ENCODE results near the gene OLFML2A.

OLFML2A gene

DNA sequence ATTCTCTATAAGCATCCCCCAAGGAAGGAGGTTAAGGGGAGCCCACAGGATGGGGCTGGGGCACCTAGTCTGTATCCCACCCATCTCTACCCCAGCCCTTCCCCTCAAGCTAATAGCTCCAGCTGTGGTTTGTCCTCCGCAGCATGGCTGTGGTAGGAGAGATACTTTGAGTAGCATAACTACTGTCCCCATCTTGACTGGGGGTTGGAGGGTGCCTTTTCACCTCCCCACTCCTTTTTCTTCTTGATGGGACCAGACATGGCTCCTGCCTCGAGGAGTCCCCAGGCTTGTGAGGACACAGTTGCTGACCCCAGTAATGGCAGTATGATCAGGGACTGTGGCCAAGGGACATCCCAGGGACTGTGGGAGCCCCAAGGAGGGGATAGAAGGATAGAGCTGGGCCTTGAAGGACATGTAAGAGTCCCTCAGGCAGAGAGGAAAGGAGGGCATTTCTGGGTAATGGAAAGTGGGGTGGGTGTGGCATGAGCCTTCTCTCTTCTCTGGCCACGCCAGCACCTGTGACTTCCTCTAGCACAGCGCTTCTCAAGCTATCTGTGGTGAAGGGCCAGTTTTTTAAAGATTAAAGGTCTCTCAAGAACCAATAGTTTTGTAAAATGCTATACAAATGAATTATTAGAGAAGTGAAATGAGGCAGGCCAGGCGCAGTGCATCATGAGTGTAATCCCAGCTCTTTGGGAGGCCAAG is 14.0 kb downstream of the OLFML2A start:
- no peak overlapping the region for H2AFZ ChIP-seq (ENCODE audit: low read length)
- H3K79me2 ChIP-seq (ENCODE audit: insufficient read depth, low read length), result no peaks in the 10 kb centered on the region
- no peak overlapping the region for H3K4me2 ChIP-seq (ENCODE audit: low read length)
- H3K9me2 ChIP-seq (ENCODE audit: low read depth, low read length), result no peaks in the 10 kb centered on the region
- no peaks in the 10 kb centered on the region for H3K27me3 ChIP-seq (ENCODE audit: insufficient read depth, low read length)
- H3K4me1 ChIP-seq (ENCODE audit: insufficient read depth, low read length, severe bottlenecking), result peaks cover 7% of the 10 kb centered on the region
- TF ChIP-seq EZH2 (IDR thresholded peaks at IDR 0.05; ENCODE audit: borderline replicate concordance, low read length), result no peak
- TF ChIP-seq, protein P1, sequence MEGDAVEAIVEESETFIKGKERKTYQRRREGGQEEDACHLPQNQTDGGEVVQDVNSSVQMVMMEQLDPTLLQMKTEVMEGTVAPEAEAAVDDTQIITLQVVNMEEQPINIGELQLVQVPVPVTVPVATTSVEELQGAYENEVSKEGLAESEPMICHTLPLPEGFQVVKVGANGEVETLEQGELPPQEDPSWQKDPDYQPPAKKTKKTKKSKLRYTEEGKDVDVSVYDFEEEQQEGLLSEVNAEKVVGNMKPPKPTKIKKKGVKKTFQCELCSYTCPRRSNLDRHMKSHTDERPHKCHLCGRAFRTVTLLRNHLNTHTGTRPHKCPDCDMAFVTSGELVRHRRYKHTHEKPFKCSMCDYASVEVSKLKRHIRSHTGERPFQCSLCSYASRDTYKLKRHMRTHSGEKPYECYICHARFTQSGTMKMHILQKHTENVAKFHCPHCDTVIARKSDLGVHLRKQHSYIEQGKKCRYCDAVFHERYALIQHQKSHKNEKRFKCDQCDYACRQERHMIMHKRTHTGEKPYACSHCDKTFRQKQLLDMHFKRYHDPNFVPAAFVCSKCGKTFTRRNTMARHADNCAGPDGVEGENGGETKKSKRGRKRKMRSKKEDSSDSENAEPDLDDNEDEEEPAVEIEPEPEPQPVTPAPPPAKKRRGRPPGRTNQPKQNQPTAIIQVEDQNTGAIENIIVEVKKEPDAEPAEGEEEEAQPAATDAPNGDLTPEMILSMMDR (IDR thresholded peaks at IDR 0.05; ENCODE audit: low read length), result no peak
- H3K36me3 ChIP-seq (ENCODE audit: insufficient read depth, low read length), result no peaks in the 10 kb centered on the region
- H3F3A ChIP-seq (ENCODE audit: insufficient read depth, low read length), result no peaks in the 10 kb centered on the region
- H3K27ac ChIP-seq (ENCODE audit: low read depth, low read length, poor library complexity, severe bottlenecking), result no peak overlapping the region
- H4K20me1 ChIP-seq (ENCODE audit: insufficient read depth, low read length), result no peaks in the 10 kb centered on the region
- H3K9ac ChIP-seq (ENCODE audit: low read length), result no peak overlapping the region
- no peaks in the 10 kb centered on the region for H3K9me3 ChIP-seq (ENCODE audit: low read length)
- no peak overlapping the region for H3K4me3 ChIP-seq (ENCODE audit: low read depth, low read length, poor library complexity, severe bottlenecking)

DNA sequence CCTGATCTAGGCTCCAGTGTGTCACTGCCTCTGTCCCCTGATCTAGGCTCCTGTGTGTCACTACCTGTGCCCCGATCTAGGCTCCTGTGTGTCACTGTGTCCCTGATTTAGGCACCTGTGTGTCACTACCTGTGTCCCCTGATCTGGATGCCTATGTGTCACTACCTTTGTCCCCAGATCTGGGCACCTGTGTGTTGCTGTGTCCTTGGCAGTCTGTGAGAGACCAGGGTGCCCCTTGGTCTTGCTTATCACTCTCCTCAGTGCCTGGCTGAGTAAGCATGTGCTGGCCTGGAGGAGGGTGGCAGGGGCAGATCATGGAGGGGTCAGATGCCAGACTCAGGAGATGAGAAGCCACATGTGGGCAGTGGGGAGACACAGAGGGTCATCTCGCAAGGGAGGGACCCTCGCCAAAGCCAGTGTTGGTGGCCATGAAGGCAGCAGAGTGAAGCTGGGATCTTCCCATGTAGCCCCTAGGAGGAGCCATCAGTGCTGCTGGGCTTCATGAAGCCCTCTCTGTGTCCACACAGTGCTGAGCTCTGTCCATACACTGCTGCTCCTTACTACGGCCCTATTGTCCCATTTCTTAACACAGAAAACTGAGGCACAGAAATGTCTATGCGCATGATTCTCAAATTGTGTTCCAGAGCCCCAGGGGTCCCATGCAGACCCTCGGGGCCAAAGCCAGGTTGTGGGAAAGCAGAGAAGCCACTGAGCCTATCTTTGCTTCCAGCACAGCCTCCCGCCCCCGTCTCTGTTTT is 15.5 kb downstream of the OLFML2A start:
- TF ChIP-seq, protein P1 (IDR thresholded peaks at IDR 0.05; ENCODE audit: low read length), result no peak
- no peak for TF ChIP-seq EZH2 (IDR thresholded peaks at IDR 0.05; ENCODE audit: borderline replicate concordance, low read length)
- Histone ChIP-seq H3K4me1 (ENCODE audit: insufficient read depth, low read length, severe bottlenecking) (peaks cover 7% of the 10 kb centered on the region), H3K27ac (ENCODE audit: low read depth, low read length, poor library complexity, severe bottlenecking) (no peak overlapping the region)

DNA sequence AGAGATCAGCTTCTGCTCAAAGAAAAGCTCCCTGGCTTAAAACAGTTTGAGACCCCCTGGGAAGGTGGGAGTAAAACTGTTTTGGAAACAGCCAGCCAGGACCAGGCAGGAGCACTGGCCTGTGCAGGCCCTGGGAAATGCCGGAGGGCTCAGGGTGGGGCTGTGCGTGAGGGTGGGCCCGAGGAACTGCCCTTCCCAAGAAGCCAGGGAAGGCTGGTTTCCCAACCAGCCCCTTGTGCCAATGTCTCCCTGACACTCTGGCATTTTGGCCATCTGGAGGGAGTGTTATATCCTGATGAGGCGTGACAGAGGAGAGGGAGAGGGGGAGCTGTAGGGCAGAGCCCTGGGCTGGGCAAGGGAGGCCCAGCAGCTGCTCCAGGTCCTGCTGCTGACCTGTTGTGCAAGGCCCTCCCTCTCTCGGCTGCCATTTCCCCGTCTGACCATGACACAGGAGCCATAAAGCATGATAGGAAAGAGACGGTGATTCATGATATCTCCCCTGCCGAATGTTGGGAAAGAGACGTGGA is 16.1 kb downstream of the OLFML2A start:
- Histone ChIP-seq H3K4me1 (ENCODE audit: insufficient read depth, low read length, severe bottlenecking) (peaks cover 7% of the 10 kb centered on the region), H3K9me2 (ENCODE audit: low read depth, low read length) (no peaks in the 10 kb centered on the region), H2AFZ (ENCODE audit: low read length) (no peak overlapping the region), H3K27ac (ENCODE audit: low read depth, low read length, poor library complexity, severe bottlenecking) (no peak overlapping the region), H3K4me3 (ENCODE audit: low read depth, low read length, poor library complexity, severe bottlenecking) (no peak overlapping the region), H3K36me3 (ENCODE audit: insufficient read depth, low read length) (no peaks in the 10 kb centered on the region), H3K9me3 (ENCODE audit: low read length) (no peaks in the 10 kb centered on the region), H3F3A (ENCODE audit: insufficient read depth, low read length) (no peaks in the 10 kb centered on the region), H4K20me1 (ENCODE audit: insufficient read depth, low read length) (no peaks in the 10 kb centered on the region), H3K27me3 (ENCODE audit: insufficient read depth, low read length) (no peaks in the 10 kb centered on the region), H3K4me2 (ENCODE audit: low read length) (no peak overlapping the region), H3K9ac (ENCODE audit: low read length) (no peak overlapping the region), H3K79me2 (ENCODE audit: insufficient read depth, low read length) (no peaks in the 10 kb centered on the region)
- no peak for TF ChIP-seq EZH2 (IDR thresholded peaks at IDR 0.05; ENCODE audit: borderline replicate concordance, low read length)
- TF ChIP-seq, protein P1 (IDR thresholded peaks at IDR 0.05; ENCODE audit: low read length), result no peak

More for the DNA sequence above, 15.5 kb downstream of the OLFML2A start:
- H3F3A ChIP-seq (ENCODE audit: insufficient read depth, low read length), result no peaks in the 10 kb centered on the region
- H3K9ac ChIP-seq (ENCODE audit: low read length), result no peak overlapping the region
- no peaks in the 10 kb centered on the region for H3K27me3 ChIP-seq (ENCODE audit: insufficient read depth, low read length)
- no peak overlapping the region for H2AFZ ChIP-seq (ENCODE audit: low read length)
- H4K20me1 ChIP-seq (ENCODE audit: insufficient read depth, low read length), result no peaks in the 10 kb centered on the region
- no peak overlapping the region for H3K4me2 ChIP-seq (ENCODE audit: low read length)
- H3K9me2 ChIP-seq (ENCODE audit: low read depth, low read length), result no peaks in the 10 kb centered on the region
- H3K4me3 ChIP-seq (ENCODE audit: low read depth, low read length, poor library complexity, severe bottlenecking), result no peak overlapping the region
- no peaks in the 10 kb centered on the region for H3K79me2 ChIP-seq (ENCODE audit: insufficient read depth, low read length)
- H3K36me3 ChIP-seq (ENCODE audit: insufficient read depth, low read length), result no peaks in the 10 kb centered on the region
- H3K9me3 ChIP-seq (ENCODE audit: low read length), result no peaks in the 10 kb centered on the region

Data from OCI-LY1 (cell line).